GM23338 (cell line): ENCODE measurements around the gene SHB. TPM values are rescaled to one million over a fixed set of nuclear protein-coding genes. Genes with fewer than 3 reads are reported as not detected.

Experiments used
- ATAC-seq: fragments of 200-7000 bp; cut with Tn5 transposase; 3 replicates; pipeline ENCODE4 v1.9.1; 2020
- DNase-seq: peaks from one replicate; pipeline ENCODE4 v3.0.0-alpha.2; 2015; ENCODE audit warnings: low spot score
- H2AFZ ChIP-seq: fragments of 200-600 bp; sonication (generic); 2 replicates; pipeline ENCODE4 v1.8.0; 2016; ENCODE audit warnings: antibody characterized with exemption, mild to moderate bottlenecking, moderate library complexity
- H3F3A ChIP-seq: fragments of 200-600 bp; sonication (generic); replicated peaks from 2 replicates; pipeline ENCODE4 v1.8.0; 2017; ENCODE audit warnings: antibody characterized with exemption, mixed run types, low read depth
- H3K27ac ChIP-seq: fragments of 200-600 bp; sonication (generic); 2 replicates; pipeline ENCODE4 v1.6.1; 2016; ENCODE audit warnings: low read depth
- H3K27me3 ChIP-seq: fragments of 200-600 bp; sonication (generic); 2 replicates; pipeline ENCODE4 v1.8.0; 2016; ENCODE audit warnings: mild to moderate bottlenecking, mixed run types, moderate library complexity; ENCODE audit not compliant: insufficient read depth
- H3K36me3 ChIP-seq: fragments of 200-600 bp; sonication (generic); 2 replicates; pipeline ENCODE4 v1.8.0; 2016; ENCODE audit warnings: mild to moderate bottlenecking; ENCODE audit not compliant: insufficient read depth
- H3K4me1 ChIP-seq: fragments of 200-600 bp; sonication (generic); 2 replicates; pipeline ENCODE4 v1.8.0; 2016; ENCODE audit warnings: mild to moderate bottlenecking, moderate library complexity; ENCODE audit not compliant: insufficient read depth
- H3K4me2 ChIP-seq: fragments of 200-600 bp; sonication (generic); 2 replicates; pipeline ENCODE4 v1.7.1; 2017; ENCODE audit warnings: mixed run types
- H3K4me3 ChIP-seq: fragments of 200-600 bp; sonication (generic); 2 replicates; pipeline ENCODE4 v1.6.1; 2016; ENCODE audit warnings: mixed run types
- H3K79me2 ChIP-seq: fragments of 200-600 bp; sonication (generic); replicated peaks from 2 replicates; pipeline ENCODE4 v1.8.0; 2017; ENCODE audit warnings: mild to moderate bottlenecking; ENCODE audit not compliant: insufficient read depth
- H3K9me2 ChIP-seq: fragments of 200-600 bp; sonication (generic); 2 replicates; pipeline ENCODE4 v1.8.0; 2017; ENCODE audit not compliant: insufficient read depth
- H4K20me1 ChIP-seq: fragments of 200-600 bp; sonication (generic); replicated peaks from 2 replicates; pipeline ENCODE4 v1.8.0; 2017; ENCODE audit warnings: mild to moderate bottlenecking; ENCODE audit not compliant: insufficient read depth
- H3K27ac Mint-ChIP-seq: 2 replicates; pipeline ENCODE4 v1.8.0; 2020; ENCODE audit warnings: inconsistent platforms, mild to moderate bottlenecking, moderate library complexity, mixed read lengths
- H3K27me3 Mint-ChIP-seq: 3 replicates; pipeline ENCODE4 v1.8.0; 2022; ENCODE audit warnings: low read depth, mild to moderate bottlenecking, moderate library complexity, mixed read lengths, inconsistent platforms; ENCODE audit not compliant: insufficient read depth, poor library complexity
- H3K36me3 Mint-ChIP-seq: 3 replicates; pipeline ENCODE4 v1.8.0; 2021; ENCODE audit warnings: low read depth, mild to moderate bottlenecking, inconsistent platforms, moderate library complexity, mixed read lengths
- H3K4me1 Mint-ChIP-seq: 3 replicates; pipeline ENCODE4 v1.8.0; 2020; ENCODE audit warnings: mild to moderate bottlenecking, inconsistent platforms, mixed read lengths
- H3K4me3 Mint-ChIP-seq: 3 replicates; pipeline ENCODE4 v1.8.0; 2021; ENCODE audit warnings: moderate library complexity, mild to moderate bottlenecking, inconsistent platforms, mixed read lengths
- H3K9me3 Mint-ChIP-seq: 3 replicates; pipeline ENCODE4 v1.8.0; 2020; ENCODE audit warnings: moderate library complexity, mild to moderate bottlenecking, inconsistent platforms, mixed read lengths
- CREB1 ChIP-seq: fragments of 250-450 bp; sonication (Bioruptor Pico); IDR thresholded peaks from 2 replicates; pipeline ENCODE4 v1.5.0; 2020; ENCODE audit warnings: low read depth, mild to moderate bottlenecking, moderate library complexity
- CTCF ChIP-seq, 2 experiments: fragments of 200-600 bp in 1 of 2; sonication (generic) in 1 of 2; conservative IDR thresholded peaks; 2 replicates each; pipeline versions ENCODE4 v1.5.1 to v1.6.1; 2016 to 2017; ENCODE audit warnings: antibody characterized with exemption in 2 of 2, low read depth in 2 of 2, mild to moderate bottlenecking in 2 of 2, moderate library complexity in 1 of 2
- EZH2 ChIP-seq: fragments of 200-600 bp; sonication (generic); IDR thresholded peaks from one replicate; pipeline ENCODE4 v1.8.0; 2017; ENCODE audit warnings: antibody characterized with exemption, mild to moderate bottlenecking, low read depth; ENCODE audit not compliant: unreplicated experiment
- EZH2phosphoT487 ChIP-seq: fragments of 200-600 bp; sonication (generic); IDR thresholded peaks from one replicate; pipeline ENCODE4 v1.8.1; 2018; ENCODE audit warnings: antibody characterized with exemption; ENCODE audit not compliant: unreplicated experiment
- NANOG ChIP-seq: IDR thresholded peaks from 2 replicates; pipeline ENCODE4 v1.6.1; 2016; ENCODE audit warnings: antibody characterized with exemption, borderline replicate concordance
- POLR2AphosphoS5 ChIP-seq: IDR thresholded peaks from 2 replicates; pipeline ENCODE4 v1.6.1; 2016; ENCODE audit warnings: antibody characterized with exemption, low read depth
- STAT1 ChIP-seq: IDR thresholded peaks from one replicate; pipeline ENCODE4 v1.6.1; 2016; ENCODE audit warnings: antibody characterized with exemption; ENCODE audit not compliant: unreplicated experiment
- ZNF114 ChIP-seq: fragments of 250-450 bp; sonication (Bioruptor Pico); IDR thresholded peaks from 2 replicates; pipeline ENCODE4 v1.5.0; 2020; ENCODE audit warnings: mild to moderate bottlenecking, moderate library complexity
- ZNF331 ChIP-seq: fragments of 250-450 bp; sonication (Bioruptor Pico); IDR thresholded peaks from 2 replicates; pipeline ENCODE4 v1.5.0; 2020; ENCODE audit warnings: low read depth, mild to moderate bottlenecking, moderate library complexity
- ZNF462 ChIP-seq: fragments of 250-450 bp; sonication (Bioruptor Pico); IDR thresholded peaks from 2 replicates; pipeline ENCODE4 v1.5.0; 2020; ENCODE audit warnings: mild to moderate bottlenecking, moderate library complexity
- polyA plus RNA-seq: library from polyadenylated mRNA; unstranded; fragments of >200 nt; fragmentation: Nextera tagmentation; extraction: Ambion mirVana; gene quantifications from 2 replicates; pipeline ENCODE4 v1.2.1, GENCODE V29; 2016
- total RNA-seq: library from RNA; depleted of rRNA; stranded (reverse); fragments of >200 nt; shearing (Covaris generic); gene quantifications from 2 replicates; pipeline ENCODE4 v1.2.3, GENCODE V29; 2014
- TF ChIP-seq, protein P1 (sequence below): IDR thresholded peaks from 2 replicates; pipeline ENCODE4 v1.6.1; 2016; ENCODE audit warnings: antibody characterized with exemption

Gene SHB
- total and polyA plus RNA-seq, 2 experiments from 2014 or later, result 1.5 to 14.0 TPM

GRCh38 chr9:38043931-38044623, 24.9 kb downstream of the SHB start (continued):
- TF ChIP-seq CTCF (conservative IDR thresholded peaks at IDR 0.05; ENCODE audit: low read depth in 2 of 2), result no peak
- TF ChIP-seq POLR2AphosphoS5, result no peak
- TF ChIP-seq ZNF331 (CRISPR knock-in tag), result no peak
- TF ChIP-seq EZH2, result no peak
- TF ChIP-seq ZNF114 (CRISPR knock-in tag), result no peak
- TF ChIP-seq, protein P1, sequence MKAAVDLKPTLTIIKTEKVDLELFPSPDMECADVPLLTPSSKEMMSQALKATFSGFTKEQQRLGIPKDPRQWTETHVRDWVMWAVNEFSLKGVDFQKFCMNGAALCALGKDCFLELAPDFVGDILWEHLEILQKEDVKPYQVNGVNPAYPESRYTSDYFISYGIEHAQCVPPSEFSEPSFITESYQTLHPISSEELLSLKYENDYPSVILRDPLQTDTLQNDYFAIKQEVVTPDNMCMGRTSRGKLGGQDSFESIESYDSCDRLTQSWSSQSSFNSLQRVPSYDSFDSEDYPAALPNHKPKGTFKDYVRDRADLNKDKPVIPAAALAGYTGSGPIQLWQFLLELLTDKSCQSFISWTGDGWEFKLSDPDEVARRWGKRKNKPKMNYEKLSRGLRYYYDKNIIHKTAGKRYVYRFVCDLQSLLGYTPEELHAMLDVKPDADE, result no peak

DNA sequence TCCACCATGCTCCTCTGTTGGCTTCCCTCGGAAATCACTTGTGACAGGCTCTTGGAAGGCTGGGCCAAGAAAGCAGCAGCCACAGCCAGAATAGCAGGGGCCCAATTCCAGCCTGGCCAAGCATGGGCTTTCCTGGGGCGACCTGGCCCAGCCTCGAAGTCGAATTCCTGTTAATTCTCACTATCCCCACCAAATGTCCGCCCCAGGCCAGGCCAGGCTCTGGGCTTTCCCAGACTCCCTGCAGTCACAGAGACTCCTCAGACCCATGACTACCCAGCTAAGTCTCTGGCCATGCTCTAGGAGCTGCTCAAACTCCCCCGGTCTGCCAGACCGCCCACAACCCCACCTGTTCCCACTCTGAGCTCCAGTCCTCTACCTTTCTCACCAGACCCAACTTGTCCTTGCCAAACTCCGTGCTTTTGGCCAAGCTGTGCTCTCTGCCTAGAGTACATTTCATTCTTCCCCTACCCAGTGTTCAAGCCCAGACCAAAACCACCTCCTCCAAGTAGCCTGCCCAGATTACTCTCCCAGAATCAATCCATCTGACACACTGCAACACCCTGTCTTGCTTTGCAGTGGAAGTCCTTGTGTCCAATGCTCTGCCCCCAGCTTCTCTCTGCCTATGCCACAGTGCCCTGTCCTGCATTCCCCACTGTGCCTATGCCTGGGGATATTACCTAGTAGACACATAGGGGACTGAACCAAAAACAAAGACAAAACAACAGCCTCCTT, 26.2 kb downstream of the SHB start:
- Mint-ChIP-seq H3K27me3 (peaks cover 7% of the 10 kb centered on the region), H3K4me3 (no peak overlapping the region), H3K36me3 (no peaks in the 10 kb centered on the region), H3K27ac (peak overlapping the region; percentile 54), H3K9me3 (no peaks in the 10 kb centered on the region), H3K4me1 (peaks cover 59% of the 10 kb centered on the region)
- Histone ChIP-seq H3K79me2 (peaks cover 23% of the 10 kb centered on the region; the same call in 1 of the 2 replicates), H3K4me2 (no peak overlapping the region), H3K4me3 (no peak overlapping the region), H3F3A (peaks cover 4% of the 10 kb centered on the region; the same call in 1 of the 2 replicates), H3K27me3 (no peaks in the 10 kb centered on the region), H2AFZ (no peak overlapping the region), H4K20me1 (no peaks in the 10 kb centered on the region), H3K9me2 (no peaks in the 10 kb centered on the region), H3K4me1 (peaks cover 19% of the 10 kb centered on the region), H3K27ac (no peak overlapping the region), H3K36me3 (no peaks in the 10 kb centered on the region)
- ATAC-seq (no peak), DNase-seq (no peak)
- TF ChIP-seq ZNF462 (no peak), EZH2 (no peak), EZH2phosphoT487 (no peak), ZNF331 (CRISPR knock-in tag) (no peak), CREB1 (CRISPR knock-in tag) (no peak), NANOG (no peak), ZNF114 (CRISPR knock-in tag) (no peak), STAT1 (no peak)
- TF ChIP-seq, protein P1, result no peak
